Stimulated activated CD4-positive, alpha-beta T cell treated with anti-CD3 and anti-CD28 coated beads, Interleukin-15, amount 100 ng/mL, for 1 hour (primary cell): ENCODE results near the gene TMEM185A.
"Not testable (repeated sequence)": the region's sequence is repeated elsewhere in the genome, so short reads cannot be mapped to it uniquely, and the experiment has no call there.

ENCODE experiments used
- DNase-seq, 2 donors: peaks; one replicate each; pipeline ENCODE4 v3.0.0-alpha.2; 2020; ENCODE audit warnings: low read depth in 1 of 2, low spot score in 1 of 2

Gene TMEM185A

DNA sequence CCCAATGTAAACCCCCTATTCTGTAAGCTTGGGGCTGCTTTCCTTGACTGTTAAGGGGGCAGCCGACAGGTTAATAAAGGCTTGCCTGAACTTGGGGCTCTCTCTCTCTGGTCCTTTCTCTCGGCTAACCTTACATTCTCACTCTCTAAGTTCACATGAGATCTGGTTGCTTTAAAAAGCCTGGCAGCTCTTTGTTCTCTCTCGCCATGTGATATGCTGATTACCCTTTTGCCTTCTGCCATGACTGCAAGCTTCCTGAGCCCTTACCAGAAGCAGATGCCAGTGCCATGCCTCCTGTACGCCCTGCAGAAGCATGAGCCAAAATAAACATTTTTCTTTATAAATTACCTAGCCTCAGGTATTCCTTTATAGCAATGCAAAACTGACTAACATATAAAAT lies 76.3 kb downstream of the TMEM185A start:
- not testable (repeated sequence) for DNase-seq

DNA sequence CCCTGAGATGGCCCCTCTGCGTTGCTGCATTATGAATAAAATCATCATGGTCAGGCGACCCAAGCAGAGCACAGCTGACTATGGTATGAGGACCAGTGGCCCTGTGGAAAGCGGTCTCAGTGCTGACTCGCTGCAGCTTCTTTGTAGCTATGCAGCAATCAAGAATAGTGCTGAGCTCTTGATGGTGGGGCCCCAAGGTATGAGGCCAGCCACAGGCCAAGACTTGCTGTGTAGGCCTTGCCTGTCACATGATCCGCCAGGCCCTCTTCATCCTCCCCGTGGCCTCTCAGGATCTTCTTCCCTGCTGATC lies 79.7 kb downstream of the TMEM185A start:
- DNase-seq: not testable (repeated sequence)

- not testable (repeated sequence) for DNase-seq
Measured at GRCh38 chrX:149551245-149551938, 80.2 kb downstream of the TMEM185A start.

- DNase-seq: not testable (repeated sequence)
Measured at GRCh38 chrX:149550454-149550853, 81.1 kb downstream of the TMEM185A start.

GRCh38 chrX:149549701-149550100 lies 81.9 kb downstream of the TMEM185A start, which contains the start of gene HSFX3:
Gene HSFX3, minus strand, starts transcription at chrX:149549924. Its CDS starts 72 bp downstream, at chrX:149549852.
- not testable (repeated sequence) for DNase-seq

DNA sequence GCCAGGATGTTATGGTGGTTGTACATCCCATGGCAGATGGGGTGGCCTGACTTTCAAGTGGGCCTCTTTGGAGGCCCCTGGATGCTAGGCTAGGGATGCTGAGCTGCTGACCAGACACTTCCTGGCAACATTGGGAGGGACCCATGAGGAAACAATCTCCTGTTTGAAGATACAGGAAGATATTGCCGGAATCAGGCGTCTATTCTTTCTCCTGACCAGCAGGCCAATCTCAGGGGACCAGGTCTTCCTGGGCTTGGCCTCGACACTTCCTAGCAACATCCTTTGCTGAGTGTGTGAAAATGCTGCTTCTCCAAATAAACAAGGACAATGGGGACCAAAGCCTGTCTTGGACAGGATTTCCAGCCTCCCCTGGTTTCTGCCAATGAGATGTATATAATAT lies 83.8 kb downstream of the TMEM185A start:
- not testable (repeated sequence) for DNase-seq

- not testable (repeated sequence) for DNase-seq
Measured at GRCh38 chrX:149546962-149547361, 84.6 kb downstream of the TMEM185A start.
